ENCODE measurements around the gene TTR.

- TF ChIP-seq POLR2A (IDR thresholded peaks at IDR 0.05; ENCODE audit: low read length) (no peak), GATA1 (IDR thresholded peaks at IDR 0.05; ENCODE audit: low read depth, low read length) (no peak)
Measured at GRCh38 chr18:31616586-31616985, 24.9 kb downstream of the TTR start.

All from erythroblast (primary cell).